BJ (cell line): ENCODE measurements around the gene GP9. TPM values are rescaled to one million over a fixed set of nuclear protein-coding genes. Genes with fewer than 3 reads are reported as not detected.

Experiments used
- CTCF ChIA-PET: fragments of 350-600 bp; formaldehyde crosslinking; extraction: SDS; loops from one replicate; lab custom pipeline; 2021; ENCODE audit warnings: antibody characterized with exemption, inconsistent platforms; lab: Yijun Ruan, JAX
- POLR2A ChIA-PET: fragments of 300-600 bp; sonication (Branson Sonifier 250); formaldehyde crosslinking; extraction: SDS; loops from one replicate; lab custom pipeline; 2021; ENCODE audit warnings: antibody characterized with exemption; lab: Charles Lee
- DNase-seq: peaks from one replicate; pipeline ENCODE4 v3.0.0-alpha.2; 2011; ENCODE audit warnings: low read depth
- H3K27me3 ChIP-seq: 2 replicates; pipeline ENCODE4 v1.6.0; 2011; ENCODE audit warnings: low read length; ENCODE audit not compliant: control insufficient read depth, insufficient read depth
- H3K36me3 ChIP-seq: 2 replicates; pipeline ENCODE4 v1.5.1; 2011; ENCODE audit warnings: low read length; ENCODE audit not compliant: control insufficient read depth, insufficient read depth
- H3K4me3 ChIP-seq: 2 replicates; pipeline ENCODE4 v1.5.1; 2011; ENCODE audit warnings: low read depth, mild to moderate bottlenecking, control low read depth, low read length
- CTCF ChIP-seq: IDR thresholded peaks from 2 replicates; pipeline ENCODE4 v1.5.1; 2011; ENCODE audit warnings: low read depth, mild to moderate bottlenecking, control low read depth, inconsistent platforms, low read length, moderate library complexity; ENCODE audit not compliant: insufficient read depth
- polyA plus RNA-seq: library from polyadenylated mRNA; depleted of rRNA; stranded (reverse); fragments of >200 nt; gene quantifications from 2 replicates; pipeline ENCODE4 v1.2.3, GENCODE V29; 2011

Gene GP9
- polyA plus RNA-seq, 1 experiment: not detected

DNA sequence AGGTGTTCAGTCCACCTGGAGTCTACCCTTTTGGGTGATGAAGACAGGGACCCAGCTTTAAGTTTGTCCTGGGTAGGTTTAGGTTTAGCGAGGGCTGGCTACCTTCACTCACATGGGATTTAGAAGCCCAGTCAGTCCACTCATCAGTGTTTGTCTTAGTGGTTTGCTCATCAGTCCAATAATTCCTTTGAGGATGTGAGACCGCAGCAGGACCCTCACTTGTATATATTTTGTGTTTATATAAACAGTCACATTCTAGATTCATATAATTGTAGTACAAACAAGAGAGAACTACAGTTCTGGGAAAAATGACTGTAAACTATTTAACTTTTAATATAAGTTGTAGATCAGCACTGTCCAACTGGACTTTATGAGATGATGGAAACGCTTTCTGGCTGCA lies 41.3 kb upstream of the GP9 start:
- no peaks in the 10 kb centered on the region for H3K36me3 ChIP-seq
- ChIA-PET CTCF (interaction anchor here (0.6 to 1.0 kb wide), 2 partner anchors 12 to 142 kb away, joined by 3 read pairs; no protein-coding TSS in a partner anchor), POLR2A (no interaction called here)
- no peak overlapping the region for H3K4me3 ChIP-seq
- H3K27me3 ChIP-seq: peaks cover 21% of the 10 kb centered on the region
- no peak for DNase-seq
- TF ChIP-seq CTCF: no peak

- no peak for DNase-seq
- ChIA-PET POLR2A (no interaction called here), CTCF (interaction anchor here (0.7 to 1.3 kb wide), 2 partner anchors 16 to 31 kb away, joined by 4 to 5 read pairs; no protein-coding TSS in a partner anchor)
- TF ChIP-seq CTCF: no peak
- Histone ChIP-seq H3K4me3 (no peak overlapping the region), H3K27me3 (peaks cover 33% of the 10 kb centered on the region), H3K36me3 (no peaks in the 10 kb centered on the region)
Measured at GRCh38 chr3:129020691-129021090, 39.9 kb upstream of the GP9 start.

GRCh38 chr3:129021140-129021551 lies 39.4 kb upstream of the GP9 start:
- TF ChIP-seq CTCF: no peak
- H3K36me3 ChIP-seq: no peaks in the 10 kb centered on the region
- H3K4me3 ChIP-seq: no peak overlapping the region
- peaks cover 33% of the 10 kb centered on the region for H3K27me3 ChIP-seq
- ChIA-PET POLR2A (no interaction called here), CTCF (interaction anchor here (0.7 to 1.3 kb wide), 2 partner anchors 17 to 31 kb away, joined by 4 to 5 read pairs; no protein-coding TSS in a partner anchor)
- no peak for DNase-seq

DNA sequence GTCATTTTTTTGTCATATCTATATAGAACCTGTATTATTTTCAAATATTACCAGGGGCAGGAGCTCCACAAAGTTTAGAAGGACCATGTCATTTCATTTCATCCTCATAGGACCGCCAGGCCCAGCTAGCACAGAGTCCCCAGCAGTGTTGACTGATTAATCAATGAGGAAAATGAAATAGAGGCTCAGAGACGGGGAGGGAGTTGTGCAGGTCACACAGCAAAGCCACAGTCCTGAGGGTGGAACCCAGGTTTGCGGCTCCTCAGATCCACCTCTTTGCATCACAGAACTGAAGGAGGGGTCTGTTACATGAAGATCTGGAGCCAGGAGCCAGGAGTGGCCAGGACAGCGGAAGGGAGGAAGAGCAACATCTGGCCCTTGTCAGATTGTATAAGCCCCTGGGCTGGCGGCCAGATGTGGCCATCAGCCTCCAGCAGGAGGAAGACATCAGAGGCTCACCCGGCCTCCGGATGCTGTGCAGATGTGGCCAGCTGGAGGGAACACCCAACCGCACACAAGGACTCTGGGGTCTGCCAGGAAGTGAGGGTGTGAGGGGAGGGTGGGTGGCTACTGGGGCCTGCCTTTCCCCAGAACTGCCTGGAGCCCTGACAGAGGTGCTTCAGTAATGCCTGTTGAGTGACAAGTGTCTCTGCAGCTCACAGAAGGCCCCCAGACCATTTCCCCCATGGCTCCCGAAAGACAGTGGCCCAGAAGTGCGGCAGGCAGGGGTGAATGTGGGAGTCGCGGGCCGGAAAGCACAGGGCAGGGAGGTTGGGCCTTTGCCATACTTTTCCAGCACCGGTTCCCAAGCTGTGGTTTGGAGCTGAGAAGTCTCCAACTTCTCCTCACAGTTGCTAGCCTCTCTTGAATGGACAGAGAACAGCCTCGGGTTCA lies 38.2 kb upstream of the GP9 start:
- Histone ChIP-seq H3K36me3 (no peaks in the 10 kb centered on the region), H3K4me3 (no peak overlapping the region), H3K27me3 (peaks cover 37% of the 10 kb centered on the region)
- no peak for TF ChIP-seq CTCF
- POLR2A ChIA-PET: no interaction called here
- CTCF ChIA-PET: interaction anchor here (0.7 to 1.4 kb wide), 3 partner anchors 10 to 52 kb away, joined by 3 to 6 read pairs (median 3); no protein-coding TSS in a partner anchor
- DNase-seq: no peak

GRCh38 chr3:129023008-129023358 lies 37.6 kb upstream of the GP9 start:
- CTCF ChIA-PET: interaction anchor here (0.7 to 1.4 kb wide), 3 partner anchors 11 to 52 kb away, joined by 3 to 6 read pairs (median 3); no protein-coding TSS in a partner anchor
- no peak for DNase-seq
- no peak overlapping the region for H3K4me3 ChIP-seq
- H3K36me3 ChIP-seq: no peaks in the 10 kb centered on the region
- H3K27me3 ChIP-seq: peaks cover 37% of the 10 kb centered on the region
- POLR2A ChIA-PET: no interaction called here
- TF ChIP-seq CTCF: no peak
